SK-N-MC (cell line): ENCODE results near the gene SGSH.

ENCODE experiments used
- EZH2 ChIP-seq: fragments of 200-600 bp; sonication (generic); IDR thresholded peaks from one replicate; pipeline ENCODE4 v1.6.1; 2017; ENCODE audit warnings: antibody characterized with exemption
- FOXP2 ChIP-seq: optimal IDR thresholded peaks from 2 replicates; pipeline ENCODE3; 2011; ENCODE audit warnings: mild to moderate bottlenecking, moderate library complexity; ENCODE audit not compliant: insufficient read depth; ENCODE audit errors: extremely low read length, control extremely low read depth
- POLR2AphosphoS5 ChIP-seq: IDR thresholded peaks from 2 replicates; pipeline ENCODE4 v1.6.1; 2012; ENCODE audit warnings: mild to moderate bottlenecking, low read depth, low read length, borderline replicate concordance

DNA sequence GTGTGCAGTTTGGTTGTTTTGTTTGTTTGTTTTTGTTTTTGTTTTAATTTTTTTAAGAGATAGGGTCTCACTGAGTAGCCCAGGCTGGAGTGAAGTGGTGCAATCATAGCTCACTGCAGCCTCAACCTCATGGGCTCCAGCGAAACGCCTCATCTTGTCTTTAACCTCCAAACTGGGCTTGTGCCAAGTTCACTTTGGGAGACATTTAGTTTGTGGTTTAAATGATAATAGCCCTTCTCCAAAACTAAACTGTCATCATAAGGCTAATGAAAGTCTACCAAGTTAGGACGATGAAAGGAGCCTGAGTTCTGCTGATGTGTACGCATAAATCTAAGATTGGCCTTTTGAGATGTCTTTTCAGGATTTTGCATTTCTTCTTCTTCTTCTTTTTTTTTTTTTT is 56.8 kb downstream of the SGSH start:
- TF ChIP-seq EZH2 (no peak), POLR2AphosphoS5 (no peak), FOXP2 (no peak)
